ENCODE data around the gene DCAF15. TPM values are rescaled to one million over a fixed set of nuclear protein-coding genes. Genes with fewer than 3 reads are reported as not detected.

The DCAF15 gene
- total RNA-seq, 1 experiment from 2014 or later = 20.3 TPM

- in situ Hi-C loops (cut with HindIII; ENCODE audit: low pct_unique_long_range_greater_than_20kb, low sequenced_read_pairs) = loop anchor here (25.0 kb wide), 1 partner anchor 164 kb away; the partner anchor contains the start of genes C19orf67 and SAMD1
- no peak for DNase-seq (ENCODE audit: low read depth)
Measured at GRCh38 chr19:13923194-13923987, 28.9 kb upstream of the DCAF15 start.

GRCh38 chr19:13926010-13926409 is 26.3 kb upstream of the DCAF15 start:
- in situ Hi-C loops (cut with HindIII; ENCODE audit: low pct_unique_long_range_greater_than_20kb, low sequenced_read_pairs) = no loop called here

DNA sequence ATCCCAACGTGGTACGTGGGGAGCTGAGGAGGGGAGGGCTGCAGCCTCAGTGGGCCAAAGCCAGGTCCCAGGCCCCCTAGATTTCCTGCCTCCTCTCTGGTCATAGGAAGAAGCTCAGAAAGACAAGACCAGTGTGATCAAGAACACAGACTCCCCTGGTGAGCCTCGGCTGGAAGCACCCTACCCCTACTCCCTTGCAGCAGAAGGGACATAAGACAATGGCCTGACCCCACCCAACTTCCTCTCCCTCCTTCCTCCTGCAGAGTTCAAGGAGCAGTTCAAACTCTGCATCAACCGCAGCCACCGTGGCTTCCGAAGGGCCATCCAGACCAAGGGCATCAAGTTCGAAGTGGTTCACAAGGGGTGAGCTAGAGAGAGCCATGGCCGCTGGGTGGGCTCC is 25.6 kb upstream of the DCAF15 start:
- in situ Hi-C loops (cut with HindIII; ENCODE audit: low pct_unique_long_range_greater_than_20kb, low sequenced_read_pairs) = no loop called here

More at GRCh38 chr19:13926010-13926409, 26.3 kb upstream of the DCAF15 start:
- no peak for DNase-seq (ENCODE audit: low read depth)

DNA sequence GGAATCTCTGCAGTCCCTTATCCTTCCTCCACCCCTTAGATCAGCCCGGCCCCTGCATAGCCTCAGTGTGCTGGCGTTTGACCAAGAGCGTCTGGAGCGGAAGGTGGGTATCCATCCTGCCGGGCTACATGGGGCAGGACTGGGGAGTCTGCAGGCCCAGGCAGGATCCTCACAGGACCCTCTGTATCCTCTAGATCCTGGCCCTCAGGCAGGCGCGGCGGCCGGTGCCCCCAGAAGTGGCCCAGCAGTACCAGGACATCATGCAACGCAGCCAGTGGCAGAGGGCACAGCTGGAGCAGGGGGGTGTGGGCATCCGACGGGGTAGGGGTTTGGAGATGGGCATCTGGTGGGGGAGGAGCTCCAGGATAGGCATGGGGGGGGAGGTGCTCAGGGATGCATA is 23.0 kb upstream of the DCAF15 start:
- DNase-seq (ENCODE audit: low read depth) = no peak
- in situ Hi-C loops (cut with HindIII; ENCODE audit: low pct_unique_long_range_greater_than_20kb, low sequenced_read_pairs) = no loop called here

More for the DNA sequence above, 25.6 kb upstream of the DCAF15 start:
- no peak for DNase-seq (ENCODE audit: low read depth)

DNA sequence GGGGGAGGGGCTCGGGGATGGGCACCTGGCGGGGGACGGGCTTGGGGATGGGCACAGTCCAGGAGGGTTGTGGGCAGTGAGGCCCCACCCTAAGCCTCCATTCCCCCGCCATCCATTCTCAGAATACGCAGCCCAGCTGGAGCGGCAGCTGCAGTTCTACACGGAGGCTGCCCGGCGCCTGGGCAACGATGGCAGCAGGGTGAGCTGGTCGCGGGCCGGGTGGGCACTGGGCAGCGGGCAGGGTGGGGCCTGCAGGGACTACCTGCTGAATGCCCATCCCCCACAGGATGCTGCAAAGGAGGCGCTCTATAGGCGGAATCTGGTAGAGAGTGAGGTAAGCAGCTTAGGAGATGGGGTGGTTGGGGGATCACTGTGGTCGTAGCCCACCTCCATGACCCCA is 22.4 kb upstream of the DCAF15 start:
- in situ Hi-C loops (cut with HindIII; ENCODE audit: low pct_unique_long_range_greater_than_20kb, low sequenced_read_pairs) = no loop called here

DNA sequence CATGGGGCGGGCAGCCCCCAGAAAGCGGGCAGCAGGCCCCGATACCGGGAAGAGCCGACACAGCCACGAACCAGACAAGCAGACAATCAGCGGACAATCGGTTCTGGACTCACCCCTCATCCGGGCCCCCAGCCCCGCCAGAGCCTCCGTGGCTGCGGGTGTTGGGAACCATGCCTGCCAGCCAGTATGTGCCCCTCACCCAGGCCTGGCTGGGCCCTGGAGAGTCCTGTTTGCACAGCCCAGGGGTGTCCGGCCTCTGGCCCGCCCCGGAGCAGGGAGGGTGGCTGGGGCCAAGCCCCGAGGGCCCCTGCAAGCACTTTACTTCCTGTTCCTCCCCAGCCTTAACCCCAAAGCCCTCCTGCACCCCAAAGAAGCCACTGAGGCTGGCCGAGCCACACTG is 21.9 kb upstream of the DCAF15 start:
- in situ Hi-C loops (cut with HindIII; ENCODE audit: low pct_unique_long_range_greater_than_20kb, low sequenced_read_pairs) = no loop called here

More for the DNA sequence above, 22.4 kb upstream of the DCAF15 start:
- DNase-seq (ENCODE audit: low read depth) = no peak

GRCh38 chr19:13931391-13932148 is 20.7 kb upstream of the DCAF15 start:
- in situ Hi-C loops (cut with HindIII; ENCODE audit: low pct_unique_long_range_greater_than_20kb, low sequenced_read_pairs) = no loop called here
- DNase-seq (ENCODE audit: low read depth) = no peak

More for the DNA sequence above, 21.9 kb upstream of the DCAF15 start:
- DNase-seq (ENCODE audit: low read depth) = no peak

- in situ Hi-C loops (cut with HindIII; ENCODE audit: low pct_unique_long_range_greater_than_20kb, low sequenced_read_pairs) = no loop called here
- no peak for DNase-seq (ENCODE audit: low read depth)
Measured at GRCh38 chr19:13932149-13932637, 20.1 kb upstream of the DCAF15 start.

- in situ Hi-C loops (cut with HindIII; ENCODE audit: low pct_unique_long_range_greater_than_20kb, low sequenced_read_pairs) = no loop called here
- DNase-seq (ENCODE audit: low read depth) = no peak
Measured at GRCh38 chr19:13932911-13933393, 19.4 kb upstream of the DCAF15 start.

GRCh38 chr19:13934785-13935109 is 17.6 kb upstream of the DCAF15 start:
- in situ Hi-C loops (cut with HindIII; ENCODE audit: low pct_unique_long_range_greater_than_20kb, low sequenced_read_pairs) = no loop called here
- DNase-seq (ENCODE audit: low read depth) = no peak

DNA sequence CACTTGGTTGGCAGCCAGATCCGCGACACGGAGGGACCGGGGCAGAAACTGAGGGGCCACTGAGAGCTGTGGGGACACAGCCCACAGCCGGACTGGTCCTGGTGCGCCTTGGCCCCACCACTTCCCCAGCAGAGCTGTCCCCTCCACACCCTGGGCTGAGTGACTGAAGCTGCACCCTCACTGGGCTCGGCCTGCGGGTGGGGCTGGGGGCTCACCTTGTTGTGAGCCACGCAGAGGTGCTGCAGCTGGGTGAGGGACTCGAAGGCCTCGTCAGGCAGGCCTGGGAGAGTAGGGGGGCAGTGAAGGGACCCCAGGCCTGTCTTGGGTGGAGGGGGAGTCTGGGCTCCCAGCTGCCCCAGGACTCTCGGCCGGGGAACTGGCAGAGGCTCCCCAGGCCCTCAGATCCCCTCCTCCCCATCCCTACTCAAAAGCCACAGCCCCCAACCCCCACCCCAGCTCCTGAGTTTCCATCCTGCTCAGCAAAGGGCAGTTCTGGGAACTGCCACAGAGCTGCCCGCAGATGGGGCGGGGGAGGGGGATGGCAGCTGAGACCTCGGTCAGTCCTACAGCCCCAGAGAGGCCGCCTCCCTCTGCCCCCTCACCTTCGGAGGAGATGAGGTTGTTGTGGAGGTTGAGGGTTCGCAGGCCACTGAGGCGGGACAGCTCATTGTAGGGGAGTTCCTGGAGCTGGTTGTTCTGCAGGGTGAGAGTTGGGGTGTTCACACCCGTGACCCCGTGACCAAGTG is 16.4 kb upstream of the DCAF15 start:
- no peak for DNase-seq (ENCODE audit: low read depth)
- in situ Hi-C loops (cut with HindIII; ENCODE audit: low pct_unique_long_range_greater_than_20kb, low sequenced_read_pairs) = no loop called here

GRCh38 chr19:13937479-13938300 is 14.6 kb upstream of the DCAF15 start:
- in situ Hi-C loops (cut with HindIII; ENCODE audit: low pct_unique_long_range_greater_than_20kb, low sequenced_read_pairs) = no loop called here
- DNase-seq (ENCODE audit: low read depth) = no peak

- in situ Hi-C loops (cut with HindIII; ENCODE audit: low pct_unique_long_range_greater_than_20kb, low sequenced_read_pairs) = no loop called here
- DNase-seq (ENCODE audit: low read depth) = no peak
Measured at GRCh38 chr19:13938301-13939064, 13.8 kb upstream of the DCAF15 start, which contains the start of gene PODNL1. TSS of gene PODNL1 (minus strand) at chr19:13938417. CDS start at chr19:13938181, 236 bp downstream.

DNA sequence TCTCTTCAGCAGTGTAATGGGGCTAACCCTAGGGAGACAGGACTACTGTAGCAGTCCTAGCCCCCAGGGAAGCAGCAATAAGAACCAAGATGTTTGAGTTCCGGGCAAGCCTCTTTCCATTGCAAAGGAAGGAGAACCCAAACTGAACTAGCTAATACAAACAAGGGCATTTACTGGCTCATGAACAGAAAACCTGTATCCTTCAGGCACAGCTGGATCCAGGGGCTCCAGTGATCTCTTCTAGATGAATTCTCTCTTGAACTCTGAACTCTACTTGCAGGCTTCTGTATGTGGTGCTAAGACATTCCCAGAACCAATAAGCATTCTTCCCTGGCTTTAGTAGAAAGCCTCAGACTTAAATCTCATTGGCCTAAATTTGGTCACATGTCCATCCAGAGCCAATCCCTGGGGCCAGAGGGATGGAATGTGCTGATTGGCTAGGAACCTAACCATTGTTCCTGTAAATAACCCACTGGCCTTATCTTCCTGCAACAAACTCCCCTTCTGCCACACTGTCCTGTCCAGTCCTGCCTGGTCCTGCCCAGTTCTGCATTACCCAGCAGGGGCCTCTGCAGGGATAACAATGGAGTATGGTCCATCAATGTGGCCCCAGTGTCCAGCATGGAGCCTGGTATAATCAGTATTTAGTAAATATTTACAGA is 10.2 kb upstream of the DCAF15 start:
- in situ Hi-C loops (cut with HindIII; ENCODE audit: low pct_unique_long_range_greater_than_20kb, low sequenced_read_pairs) = no loop called here
- no peak for DNase-seq (ENCODE audit: low read depth)

DNA sequence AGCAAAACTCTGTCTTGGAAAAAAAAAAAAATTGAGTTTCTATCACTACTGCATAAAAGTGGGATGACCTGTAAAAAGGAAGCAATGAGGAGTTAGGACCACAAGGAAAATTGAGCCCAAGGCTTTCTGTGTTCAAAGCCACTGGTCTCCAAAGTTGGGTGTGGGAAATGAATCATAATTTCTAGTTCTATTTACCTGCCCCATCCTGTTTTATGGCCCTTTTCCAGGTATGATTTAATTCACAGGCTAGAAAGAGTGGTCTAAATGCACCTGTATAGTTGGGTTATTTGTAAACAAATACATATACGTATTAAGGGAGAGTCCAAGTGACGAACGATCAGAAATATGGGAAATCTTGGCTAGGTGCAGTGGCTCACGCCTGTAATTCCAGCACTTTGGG is 5.9 kb upstream of the DCAF15 start:
- in situ Hi-C loops (cut with HindIII; ENCODE audit: low pct_unique_long_range_greater_than_20kb, low sequenced_read_pairs) = no loop called here
- DNase-seq (ENCODE audit: low read depth) = no peak

DNA sequence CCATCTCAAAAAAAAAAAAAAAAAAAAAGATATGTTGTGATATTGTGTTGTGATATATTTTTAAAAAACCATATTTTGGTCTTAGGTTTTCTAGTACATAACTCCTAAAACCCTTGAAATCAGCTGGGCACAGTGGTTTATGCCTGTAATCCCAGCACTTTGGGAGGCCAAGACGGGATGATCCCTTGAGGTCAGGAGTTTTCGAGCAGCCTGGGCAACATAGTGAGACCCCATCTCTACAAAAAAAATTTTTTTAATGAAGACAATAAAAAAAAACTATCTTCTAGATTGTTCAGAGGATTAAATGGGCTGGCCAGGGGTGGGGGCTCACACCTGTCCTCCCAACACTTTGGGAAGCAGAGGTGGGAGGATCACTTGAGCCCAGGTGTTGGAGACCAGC is 1.3 kb upstream of the DCAF15 start:
- in situ Hi-C loops (cut with HindIII; ENCODE audit: low pct_unique_long_range_greater_than_20kb, low sequenced_read_pairs) = no loop called here
- no peak for DNase-seq (ENCODE audit: low read depth)

DNA sequence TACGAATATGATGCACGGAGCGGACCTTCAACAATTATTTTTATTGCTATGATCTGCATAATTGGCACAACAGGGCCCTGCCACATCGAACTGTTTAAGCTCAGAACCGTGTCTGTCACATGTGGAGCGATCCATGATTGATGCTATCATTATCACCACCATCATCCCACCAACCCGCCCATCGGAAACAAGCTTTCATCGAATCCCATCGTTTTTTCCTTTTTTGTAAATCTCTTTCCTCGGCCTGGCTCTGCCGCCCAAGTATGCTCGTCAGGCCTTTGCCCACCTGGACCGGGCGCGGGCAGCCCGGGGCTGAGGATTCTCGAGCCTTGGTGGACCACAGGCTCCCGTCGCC is 533 bp upstream of the DCAF15 start:
- DNase-seq (ENCODE audit: low read depth) = no peak
- in situ Hi-C loops (cut with HindIII; ENCODE audit: low pct_unique_long_range_greater_than_20kb, low sequenced_read_pairs) = no loop called here

All from Caki2 (cell line).